ENCODE results near the gene PRKCD.

PRKCD gene

GRCh38 chr3:53232641-53233377 lies 71.8 kb downstream of the PRKCD start:
- DNase-seq (ENCODE audit: low read depth in 2 of 2) = no peak

DNA sequence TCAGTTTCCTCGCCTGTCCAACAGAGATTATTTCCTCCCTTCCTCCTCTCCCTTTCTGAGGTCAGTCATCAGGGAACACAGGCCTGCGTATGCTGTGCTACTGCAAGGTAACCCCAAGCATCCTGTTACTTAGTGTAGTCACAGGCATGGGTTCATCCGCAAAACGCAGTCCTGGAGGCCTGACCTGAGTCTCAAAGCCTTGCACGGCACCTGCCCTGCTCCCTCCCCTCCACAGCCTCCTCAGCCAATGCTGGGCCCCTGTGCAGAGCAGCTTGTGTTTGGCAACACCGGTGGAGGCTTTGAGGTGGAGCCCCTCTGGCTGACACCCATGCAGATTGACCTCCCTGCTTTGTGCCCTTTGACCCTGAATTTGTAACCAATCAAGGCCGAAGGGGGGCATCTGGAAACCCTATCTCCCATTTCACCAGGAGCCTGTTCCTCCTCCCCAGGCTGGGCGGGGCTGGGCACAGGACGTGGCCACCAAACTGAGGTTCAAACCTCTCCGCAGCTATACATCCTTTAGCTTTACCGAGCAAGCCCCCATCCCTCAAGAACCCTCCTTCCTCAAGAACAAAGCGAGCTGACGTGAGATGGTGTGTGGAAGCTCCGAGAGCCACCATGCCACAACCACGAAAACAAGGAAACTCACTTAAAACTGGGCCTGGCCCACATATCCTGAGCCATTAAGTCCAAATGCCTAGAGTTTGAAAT lies 73.3 kb downstream of the PRKCD start:
- no peak for DNase-seq (ENCODE audit: low read depth in 2 of 2)

DNA sequence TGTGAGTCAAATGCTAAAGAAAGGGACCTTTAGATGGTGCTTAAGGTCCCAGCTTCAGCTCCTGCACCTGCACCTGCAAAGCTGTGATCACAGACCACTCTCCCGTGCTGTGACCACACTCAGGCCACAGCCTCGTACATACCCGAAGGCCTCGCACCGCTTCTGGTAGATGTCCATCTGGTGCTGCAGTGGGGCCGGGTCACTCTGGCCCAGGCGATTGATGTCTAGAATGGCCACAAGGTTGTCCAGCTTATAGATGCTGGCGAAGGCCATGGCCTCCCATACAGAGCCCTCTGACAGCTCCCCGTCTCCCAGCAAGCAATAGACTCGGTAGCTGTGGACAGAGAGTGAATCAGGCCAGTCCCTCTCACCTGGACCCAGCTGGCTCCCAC lies 73.8 kb downstream of the PRKCD start:
- DNase-seq (ENCODE audit: low read depth in 2 of 2) = no peak

DNA sequence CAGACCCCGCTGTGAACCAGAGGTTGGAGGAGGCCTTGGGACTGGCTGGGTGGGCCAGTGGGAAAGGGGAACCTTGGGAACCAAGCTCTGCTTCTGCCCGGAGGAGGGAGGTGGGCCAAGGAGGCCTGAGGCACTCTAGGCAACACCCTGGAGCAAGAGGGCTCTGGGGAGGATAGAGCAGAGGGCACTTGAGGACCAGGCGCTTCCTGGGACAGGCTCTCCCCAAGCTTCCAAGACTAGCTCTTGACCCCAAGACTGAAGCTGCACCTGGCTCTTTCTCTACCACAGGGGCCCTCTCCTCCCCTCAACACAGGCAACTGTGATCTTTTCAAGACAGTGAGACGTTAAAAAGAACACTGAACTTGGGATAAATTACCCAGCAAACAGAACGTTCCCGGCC lies 74.5 kb downstream of the PRKCD start:
- no peak for DNase-seq (ENCODE audit: low read depth in 2 of 2)

- no peak for DNase-seq (ENCODE audit: low read depth in 2 of 2)
Measured at GRCh38 chr3:53236112-53236841, 75.3 kb downstream of the PRKCD start.

DNA sequence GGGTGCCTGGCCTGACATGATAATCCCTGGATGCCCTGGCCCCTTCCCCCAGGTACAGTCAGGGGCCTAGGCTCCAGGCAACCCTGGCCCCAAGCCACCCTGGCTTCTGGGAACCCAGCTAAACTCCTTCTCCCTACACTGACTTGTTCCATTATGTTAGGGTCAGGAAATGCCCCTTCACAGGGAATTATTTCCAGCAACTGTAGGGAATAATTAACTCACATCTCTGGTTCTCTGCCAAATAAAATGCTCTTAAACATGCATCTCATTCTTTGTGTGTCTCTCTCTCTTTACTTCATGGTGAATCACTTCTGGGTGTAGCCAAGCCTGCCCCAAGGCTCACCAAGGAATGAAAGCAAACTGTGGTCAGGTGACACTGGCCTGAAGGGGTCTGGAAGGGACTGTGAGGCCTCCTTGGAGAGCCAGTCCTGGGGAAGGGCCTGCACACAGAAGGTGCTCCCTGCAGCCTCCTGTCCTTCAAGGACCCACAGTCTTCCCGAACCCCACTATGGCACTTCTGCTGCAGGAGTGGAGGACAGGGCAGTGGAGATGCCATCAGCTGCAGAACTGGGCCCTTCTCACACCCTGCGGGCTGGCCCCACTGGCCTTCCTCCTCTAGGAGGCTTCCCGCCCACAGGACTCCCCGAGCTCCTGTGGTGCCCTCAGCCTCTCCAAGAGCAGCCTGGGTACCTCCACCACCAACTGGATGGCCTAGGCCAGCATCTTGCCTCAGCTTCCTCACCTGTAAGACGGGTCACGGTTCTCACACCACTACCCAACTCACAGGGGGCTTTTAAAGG lies 77.2 kb downstream of the PRKCD start:
- no peak for DNase-seq (ENCODE audit: low read depth in 2 of 2)

GRCh38 chr3:53238886-53239285 lies 77.9 kb downstream of the PRKCD start:
- DNase-seq (ENCODE audit: low read depth in 2 of 2) = no peak

- no peak for DNase-seq (ENCODE audit: low read depth in 2 of 2)
Measured at GRCh38 chr3:53239800-53240199, 78.8 kb downstream of the PRKCD start.

GRCh38 chr3:53240989-53241972 lies 80.3 kb downstream of the PRKCD start:
- no peak for DNase-seq (ENCODE audit: low read depth in 2 of 2)

DNA sequence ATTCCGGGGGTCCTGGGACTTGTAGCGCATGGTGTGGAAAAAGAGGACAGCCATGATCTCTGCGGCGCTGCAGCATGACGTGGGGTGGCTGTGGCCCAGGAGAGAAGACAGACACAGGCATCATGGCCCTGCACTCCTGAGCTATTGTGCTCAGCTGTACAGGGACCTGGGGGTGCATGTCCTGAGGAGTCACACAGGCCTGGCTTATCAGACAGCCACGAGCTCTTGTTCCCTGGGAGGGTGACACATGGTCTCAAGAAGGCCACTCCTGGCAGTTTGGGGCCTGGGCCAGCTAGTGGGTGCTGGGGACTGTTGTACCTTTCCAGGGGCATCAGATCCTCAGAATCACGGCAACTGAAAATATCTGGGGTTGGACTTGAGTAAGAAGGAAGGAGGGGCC lies 81.1 kb downstream of the PRKCD start:
- no peak for DNase-seq (ENCODE audit: low read depth in 2 of 2)

Data from stimulated activated CD8-positive, alpha-beta memory T cell treated with anti-CD3 and anti-CD28 coated beads, Interleukin-15, amount 100 ng/mL, for 4 hours (primary cell).